Activated CD8-positive, alpha-beta T cell treated with anti-CD3 and anti-CD28 coated beads for 36 hours (primary cell): ENCODE data around the gene SLC35D2. TPM values are rescaled to one million over a fixed set of nuclear protein-coding genes. Genes with fewer than 3 reads are reported as not detected.

Source experiments
- ATAC-seq: fragments of 200-7000 bp; cut with Tn5 transposase; one replicate; pipeline ENCODE4 v1.10.0; 2021; ENCODE audit warnings: mild to moderate bottlenecking, moderate library complexity
- CTCF ChIA-PET: fragments of 350-600 bp; sonication (Branson Sonifier 250); formaldehyde crosslinking; loops from one replicate; lab custom pipeline; 2021; ENCODE audit warnings: antibody characterized with exemption; lab: Charles Lee
- POLR2A ChIA-PET: fragments of 350-600 bp; sonication (Branson Sonifier 250); formaldehyde crosslinking; loops from one replicate; lab custom pipeline; 2021; ENCODE audit warnings: antibody characterized with exemption; lab: Charles Lee
- DNase-seq: peaks from one replicate; pipeline ENCODE4 v3.0.0-alpha.2; 2020
- H3K27ac Mint-ChIP-seq: one replicate; pipeline ENCODE4 v1.8.0; 2021; ENCODE audit warnings: mild to moderate bottlenecking, mixed read lengths
- H3K27me3 Mint-ChIP-seq: one replicate; pipeline ENCODE4 v1.8.0; 2021; ENCODE audit warnings: mixed read lengths
- H3K36me3 Mint-ChIP-seq: one replicate; pipeline ENCODE4 v1.8.0; 2021; ENCODE audit warnings: low read depth, mixed read lengths
- H3K4me1 Mint-ChIP-seq: one replicate; pipeline ENCODE4 v1.8.0; 2021; ENCODE audit warnings: low read depth, mixed read lengths
- H3K4me3 Mint-ChIP-seq: one replicate; pipeline ENCODE4 v1.8.0; 2021; ENCODE audit warnings: mild to moderate bottlenecking, moderate library complexity, mixed read lengths
- H3K9me3 Mint-ChIP-seq: one replicate; pipeline ENCODE4 v1.8.0; 2021; ENCODE audit warnings: mixed read lengths
- intact Hi-C: fragments of 100-400 bp; cut with micrococcal nuclease; formaldehyde crosslinking; loops from one replicate; pipeline ENCODE4 v1.10.0; 2022
- total RNA-seq, 2 experiments: library from RNA; stranded (reverse); gene quantifications; one replicate each; pipeline ENCODE4 v1.2.3, GENCODE V29; 2021
- TF ChIP-seq, protein P1 (sequence below): fragments of 200-600 bp; IDR thresholded peaks from one replicate; pipeline ENCODE4 v1.8.0; 2022; ENCODE audit warnings: antibody characterized with exemption, mild to moderate bottlenecking

The SLC35D2 gene
- total RNA-seq, result 1 to 10 TPM; 2.2 to 2.6 TPM

DNA sequence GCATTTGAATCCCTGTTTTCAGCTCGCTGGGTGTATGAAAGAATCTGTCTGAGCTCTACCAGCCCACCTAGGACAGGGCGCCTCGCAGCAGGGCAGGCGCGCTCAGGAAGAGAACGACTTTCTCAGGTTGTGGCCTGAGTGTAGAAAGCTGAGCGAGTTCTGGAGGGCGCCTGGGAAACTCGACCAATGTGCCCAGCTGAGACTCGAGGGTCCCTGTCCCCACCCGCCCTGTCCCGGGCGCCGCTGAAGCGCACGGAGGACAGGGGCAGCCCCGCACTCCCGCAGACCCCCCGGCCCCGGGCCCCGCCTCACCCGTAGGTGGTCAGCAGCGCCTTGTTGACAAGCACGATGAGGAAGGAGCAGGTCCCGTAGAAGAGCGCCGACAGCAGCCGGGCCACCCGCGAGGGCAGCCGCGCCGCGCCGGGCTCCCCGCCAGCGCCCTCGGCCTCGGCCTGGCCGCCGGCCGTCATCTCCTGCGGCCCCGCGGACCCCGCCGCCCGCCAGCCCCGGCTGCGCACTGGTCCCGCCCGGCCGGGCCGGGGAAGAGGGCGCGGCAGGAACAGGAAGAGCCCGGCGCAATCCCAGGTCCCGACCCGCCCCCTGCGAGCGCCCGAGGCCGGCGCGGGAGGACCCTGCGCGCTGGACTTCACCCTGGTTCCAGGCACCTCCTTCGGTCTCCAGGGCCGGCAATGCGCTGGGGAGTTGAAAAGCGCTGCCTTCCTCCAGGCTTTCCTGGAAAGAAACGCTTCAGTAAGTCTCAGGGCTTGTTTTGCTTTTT is at the start of gene SLC35D2:
Gene SLC35D2, minus strand, starts transcription at position 547 of the 778 bp plus-strand sequence. Its CDS starts 77 bp downstream, at position 470.
- peak within 1 kb of the TSS; percentile 67 for H3K4me3 Mint-ChIP-seq
- DNase-seq, result peak; percentile 16
- peak within 1 kb of the TSS; percentile 47 for H3K27ac Mint-ChIP-seq
- H3K36me3 Mint-ChIP-seq, result peaks cover 29% of the 10 kb centered on the region
- POLR2A ChIA-PET, result interaction anchor here (0.7 to 1.7 kb wide), 2 partner anchors 16 to 26 kb away, joined by 3 to 6 read pairs; no protein-coding TSS in a partner anchor
- H3K9me3 Mint-ChIP-seq, result no peaks in the 10 kb centered on the region
- TF ChIP-seq, protein P1, sequence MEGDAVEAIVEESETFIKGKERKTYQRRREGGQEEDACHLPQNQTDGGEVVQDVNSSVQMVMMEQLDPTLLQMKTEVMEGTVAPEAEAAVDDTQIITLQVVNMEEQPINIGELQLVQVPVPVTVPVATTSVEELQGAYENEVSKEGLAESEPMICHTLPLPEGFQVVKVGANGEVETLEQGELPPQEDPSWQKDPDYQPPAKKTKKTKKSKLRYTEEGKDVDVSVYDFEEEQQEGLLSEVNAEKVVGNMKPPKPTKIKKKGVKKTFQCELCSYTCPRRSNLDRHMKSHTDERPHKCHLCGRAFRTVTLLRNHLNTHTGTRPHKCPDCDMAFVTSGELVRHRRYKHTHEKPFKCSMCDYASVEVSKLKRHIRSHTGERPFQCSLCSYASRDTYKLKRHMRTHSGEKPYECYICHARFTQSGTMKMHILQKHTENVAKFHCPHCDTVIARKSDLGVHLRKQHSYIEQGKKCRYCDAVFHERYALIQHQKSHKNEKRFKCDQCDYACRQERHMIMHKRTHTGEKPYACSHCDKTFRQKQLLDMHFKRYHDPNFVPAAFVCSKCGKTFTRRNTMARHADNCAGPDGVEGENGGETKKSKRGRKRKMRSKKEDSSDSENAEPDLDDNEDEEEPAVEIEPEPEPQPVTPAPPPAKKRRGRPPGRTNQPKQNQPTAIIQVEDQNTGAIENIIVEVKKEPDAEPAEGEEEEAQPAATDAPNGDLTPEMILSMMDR, result no peak
- CTCF ChIA-PET, result interaction anchor here (0.9 kb wide), 1 partner anchor 28 kb away, joined by 3 read pairs; no protein-coding TSS in a partner anchor
- intact Hi-C loops, result no loop called here
- peaks cover 33% of the 10 kb centered on the region for H3K4me1 Mint-ChIP-seq
- ATAC-seq, result peak; percentile 51
- no peaks in the 10 kb centered on the region for H3K27me3 Mint-ChIP-seq

DNA sequence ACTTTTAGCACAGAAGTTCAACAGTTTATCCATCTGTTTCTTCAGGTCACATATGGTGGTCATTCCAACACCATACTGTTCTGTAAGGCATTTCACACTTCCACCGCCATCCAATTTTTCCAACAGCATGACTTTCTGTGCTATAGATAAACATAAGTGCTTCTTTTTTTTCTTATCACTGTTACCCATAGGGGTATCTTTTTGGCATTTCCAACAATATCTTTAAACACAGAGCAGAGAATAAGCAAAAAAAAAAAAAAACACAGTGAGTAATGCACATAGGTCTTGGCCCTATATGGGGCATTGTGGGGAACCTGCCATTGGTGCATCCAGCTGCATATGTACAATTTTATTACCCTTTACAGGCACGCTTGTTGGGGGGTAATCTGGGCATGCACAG is 46.9 kb upstream of the SLC35D2 start:
- TF ChIP-seq, protein P1, result no peak
- no peak for DNase-seq
- Mint-ChIP-seq H3K36me3 (no peaks in the 10 kb centered on the region), H3K9me3 (no peaks in the 10 kb centered on the region), H3K27me3 (no peaks in the 10 kb centered on the region), H3K4me1 (peaks cover 7% of the 10 kb centered on the region), H3K27ac (no peak overlapping the region), H3K4me3 (no peak overlapping the region)
- intact Hi-C loops, result no loop called here
- ATAC-seq, result no peak
- POLR2A ChIA-PET, result no interaction called here
- CTCF ChIA-PET, result interaction anchor here (1.2 to 1.4 kb wide), 2 partner anchors 11 to 74 kb away, joined by 3 to 8 read pairs; no protein-coding TSS in a partner anchor

DNA sequence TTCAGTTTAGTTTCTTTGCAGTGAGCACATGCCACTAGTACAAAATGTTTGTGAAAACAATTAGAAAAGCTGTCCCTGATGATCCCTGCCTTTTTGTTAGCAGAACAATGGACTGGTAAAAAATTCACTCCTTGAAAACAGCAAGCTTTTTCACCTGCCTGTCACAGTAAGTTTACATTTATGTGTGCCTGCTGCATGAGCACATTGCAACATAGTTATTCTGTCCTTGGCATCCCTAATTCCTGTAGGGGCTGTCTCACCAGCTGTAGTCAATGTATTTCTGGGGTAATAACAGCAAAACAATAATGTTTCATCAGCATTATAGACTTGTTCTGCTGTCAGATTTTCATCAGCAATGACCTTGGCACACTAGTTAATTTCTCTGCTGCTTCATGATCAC is 46.2 kb upstream of the SLC35D2 start:
- Mint-ChIP-seq H3K27ac (no peak overlapping the region), H3K36me3 (no peaks in the 10 kb centered on the region), H3K4me3 (no peak overlapping the region), H3K9me3 (no peaks in the 10 kb centered on the region), H3K27me3 (no peaks in the 10 kb centered on the region), H3K4me1 (peaks cover 9% of the 10 kb centered on the region)
- ATAC-seq, result no peak
- no peak for DNase-seq
- POLR2A ChIA-PET, result interaction anchor here (1.1 kb wide), 1 partner anchor 14 kb away, joined by 3 read pairs; no protein-coding TSS in a partner anchor
- CTCF ChIA-PET, result interaction anchor here (1.2 to 1.4 kb wide), 2 partner anchors 12 to 74 kb away, joined by 3 to 8 read pairs; no protein-coding TSS in a partner anchor
- TF ChIP-seq, protein P1, result no peak
- intact Hi-C loops, result no loop called here

DNA sequence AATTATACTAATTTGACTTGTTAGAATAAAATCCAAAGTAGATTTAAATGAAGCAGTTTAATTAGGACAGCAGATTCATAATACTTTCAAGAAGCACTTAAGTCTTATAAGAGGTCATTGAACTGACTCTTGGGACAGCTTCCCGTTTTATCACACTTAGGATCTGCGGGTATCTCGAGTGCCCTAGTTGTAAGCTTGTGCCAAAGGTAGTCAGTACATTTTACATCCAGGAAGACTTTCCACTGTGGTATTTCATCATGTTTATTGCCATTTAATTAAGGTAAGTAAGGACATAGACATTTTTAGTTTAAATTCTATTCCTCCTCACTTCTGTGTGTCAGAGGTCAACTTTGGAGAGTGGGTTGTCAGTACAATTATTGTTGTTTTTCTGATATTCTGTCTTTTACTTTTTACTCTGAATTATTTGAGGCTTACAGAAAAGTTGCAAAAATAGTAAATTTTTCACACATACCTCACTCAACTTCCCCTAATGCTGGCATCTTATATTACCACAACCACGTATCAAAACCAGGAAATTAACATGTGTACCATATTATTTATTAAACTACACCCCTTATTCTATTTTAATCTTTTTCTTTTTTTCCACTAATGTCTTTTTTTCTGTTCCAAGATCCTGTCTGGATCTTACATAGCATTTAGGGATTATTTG is 42.1 kb upstream of the SLC35D2 start:
- ChIA-PET CTCF (no interaction called here), POLR2A (interaction anchor here (1.1 kb wide), 1 partner anchor 230 kb away, joined by 4 read pairs; the partner anchor contains the start of gene PRXL2C)
- H3K27me3 Mint-ChIP-seq, result no peaks in the 10 kb centered on the region
- DNase-seq (no peak), ATAC-seq (no peak)
- H3K4me1 Mint-ChIP-seq, result peaks cover 14% of the 10 kb centered on the region
- H3K4me3 Mint-ChIP-seq, result no peak overlapping the region
- intact Hi-C loops, result no loop called here
- H3K27ac Mint-ChIP-seq, result no peak overlapping the region
- no peaks in the 10 kb centered on the region for H3K36me3 Mint-ChIP-seq
- H3K9me3 Mint-ChIP-seq, result no peaks in the 10 kb centered on the region
- TF ChIP-seq, protein P1, result no peak
